B cell (primary cell): Measurements from ENCODE around the gene RASGRP4. TPM values are rescaled to one million over a fixed set of nuclear protein-coding genes. Genes with fewer than 3 reads are reported as not detected.

Experiments
- ATAC-seq: fragments of 200-7000 bp; cut with Tn5 transposase; one replicate; pipeline ENCODE4 v1.10.0; 2021; ENCODE audit warnings: low read depth, mild to moderate bottlenecking, moderate number of reproducible peaks, moderate library complexity
- CTCF ChIA-PET: fragments of 350-600 bp; sonication (Branson Sonifier 250); formaldehyde crosslinking; loops from one replicate; lab custom pipeline; 2021; ENCODE audit warnings: antibody characterized with exemption, inconsistent platforms; lab: Charles Lee
- POLR2A ChIA-PET: fragments of 350-600 bp; sonication (Branson Sonifier 250); formaldehyde crosslinking; loops from one replicate; lab custom pipeline; 2021; ENCODE audit warnings: antibody characterized with exemption; lab: Charles Lee
- DNase-seq: peaks from one replicate; pipeline ENCODE4 v3.0.0; 2013
- H2AFZ ChIP-seq: 2 replicates; pipeline ENCODE4 v1.6.1; 2012; ENCODE audit warnings: mild to moderate bottlenecking, low read depth, low read length; ENCODE audit not compliant: insufficient read depth, poor library complexity, severe bottlenecking
- H3K27ac ChIP-seq, 2 donors: 1 replicate in 1 of 2; 2 replicates in 1 of 2; pipeline ENCODE4 v1.5.1; 2012 to 2013; ENCODE audit warnings: low read length in 2 of 2, mild to moderate bottlenecking in 2 of 2, moderate library complexity in 1 of 2
- H3K27me3 ChIP-seq, 4 experiments: fragments of 200-600 bp in 1 of 4; sonication (generic) in 1 of 4; replicated peaks in 1 of 4; 1 replicate in 2 of 4; 2 replicates in 2 of 4; pipeline versions ENCODE4 v1.6.1 to v1.7.0; 2013 to 2016; ENCODE audit warnings: low read length in 3 of 4, mild to moderate bottlenecking in 2 of 4, mixed read lengths in 1 of 4, moderate library complexity in 1 of 4; ENCODE audit not compliant: insufficient read depth in 4 of 4, control insufficient read depth in 3 of 4; ENCODE audit errors: control extremely low read depth in 1 of 4
- H3K36me3 ChIP-seq, 2 experiments: replicated peaks in 1 of 2; 1 replicate in 1 of 2; 2 replicates in 1 of 2; pipeline versions ENCODE4 v1.6.1 to v1.7.1; 2013; ENCODE audit warnings: low read length in 1 of 2; ENCODE audit not compliant: insufficient read depth in 2 of 2, control insufficient read depth in 1 of 2; ENCODE audit errors: control extremely low read depth in 1 of 2, extremely low read depth in 1 of 2
- H3K4me1 ChIP-seq, 2 donors: fragments of 200-600 bp in 1 of 2; sonication (generic) in 1 of 2; 1 replicate in 1 of 2; 2 replicates in 1 of 2; pipeline versions ENCODE4 v1.5.1 to v1.6.1; 2013 to 2017; ENCODE audit warnings: low read length in 2 of 2; ENCODE audit not compliant: control insufficient read depth in 2 of 2, insufficient read depth in 2 of 2
- H3K4me2 ChIP-seq: replicated peaks from 2 replicates; pipeline ENCODE3; 2012; ENCODE audit warnings: mild to moderate bottlenecking, low read depth, low read length; ENCODE audit not compliant: poor library complexity, severe bottlenecking
- H3K4me3 ChIP-seq, 5 experiments: fragments of 200-600 bp in 1 of 5; sonication (generic) in 1 of 5; 1 replicate in 3 of 5; 2 replicates in 2 of 5; pipeline versions ENCODE4 v1.5.1 to v1.7.0; 2011 to 2016; ENCODE audit warnings: low read length in 4 of 5, mild to moderate bottlenecking in 4 of 5, low read depth in 2 of 5, control low read depth in 1 of 5, moderate library complexity in 1 of 5; ENCODE audit not compliant: insufficient read depth in 1 of 5; ENCODE audit errors: control extremely low read depth in 1 of 5, extremely low read depth in 1 of 5
- H3K79me2 ChIP-seq: fragments of 200-600 bp; sonication (generic); one replicate; pipeline ENCODE4 v1.6.0; 2016; ENCODE audit warnings: low read length; ENCODE audit not compliant: control insufficient read depth, insufficient read depth
- H3K9ac ChIP-seq: fragments of 200-600 bp; sonication (generic); 2 replicates; pipeline ENCODE4 v1.6.1; 2017; ENCODE audit warnings: mild to moderate bottlenecking, low read length, moderate library complexity
- H3K9me3 ChIP-seq, 3 donors: one replicate each; pipeline versions ENCODE4 v1.6.1 to v1.7.1; 2013; ENCODE audit warnings: low read length in 2 of 3; ENCODE audit not compliant: control insufficient read depth in 2 of 3, insufficient read depth in 1 of 3; ENCODE audit errors: control extremely low read depth in 1 of 3
- H4K20me1 ChIP-seq: 2 replicates; pipeline ENCODE4 v1.6.0; 2012; ENCODE audit warnings: mild to moderate bottlenecking, low read length; ENCODE audit not compliant: insufficient read depth, control insufficient read depth, poor library complexity, severe bottlenecking
- H3K27ac Mint-ChIP-seq: one replicate; pipeline ENCODE4 v1.8.0; 2021; ENCODE audit warnings: mixed read lengths
- H3K27me3 Mint-ChIP-seq: one replicate; pipeline ENCODE4 v1.8.0; 2021; ENCODE audit warnings: mixed read lengths
- H3K4me1 Mint-ChIP-seq: one replicate; pipeline ENCODE4 v1.8.0; 2021; ENCODE audit warnings: mixed read lengths
- H3K4me3 Mint-ChIP-seq: one replicate; pipeline ENCODE4 v1.8.0; 2021; ENCODE audit warnings: mixed read lengths
- H3K9me3 Mint-ChIP-seq: one replicate; pipeline ENCODE4 v1.8.0; 2022; ENCODE audit warnings: mixed read lengths; ENCODE audit not compliant: insufficient read depth
- EZH2 ChIP-seq: IDR thresholded peaks from 2 replicates; pipeline ENCODE4 v1.6.1; 2012; ENCODE audit warnings: borderline replicate concordance, low read depth, mild to moderate bottlenecking, moderate library complexity, low read length; ENCODE audit not compliant: insufficient read depth, poor library complexity, severe bottlenecking
- WGBS: methylation state at CpG from one replicate; pipeline ENCODE4 v1.1.5; 2013; ENCODE audit warnings: missing lambda C conversion rate; ENCODE audit not compliant: insufficient coverage; 5-methylcytosine and 5-hydroxymethylcytosine counted together
- intact Hi-C: fragments of 100-400 bp; cut with micrococcal nuclease; formaldehyde crosslinking; loops from one replicate; pipeline ENCODE4 v1.10.0; 2022
- polyA plus RNA-seq: library from polyadenylated mRNA; depleted of rRNA; stranded (reverse); fragments of >200 nt; gene quantifications from 2 replicates; pipeline ENCODE4 v1.2.3, GENCODE V29; 2012
- total RNA-seq, 2 donors: library from RNA; stranded (reverse); fragments of 120-200 nt in 1 of 2; gene quantifications; 1 replicate in 1 of 2; 2 replicates in 1 of 2; pipeline versions ENCODE4 v1.2.3 to v1.2.4, GENCODE V29; 2013 to 2022
- TF ChIP-seq, protein P1 (sequence below): fragments of 200-600 bp; IDR thresholded peaks from one replicate; pipeline ENCODE4 v1.8.0; 2022; ENCODE audit warnings: antibody characterized with exemption, mild to moderate bottlenecking

The RASGRP4 gene
- total and polyA plus RNA-seq, 2 donors (not counting 1 experiment from before 2014, with no cell fraction given): 0.20 to 0.98 TPM

GRCh38 chr19:38458991-38459390, 33.0 kb upstream of the RASGRP4 start:
- H3K36me3 ChIP-seq: no peaks in the 10 kb centered on the region
- ATAC-seq (no peak), DNase-seq (no peak)
- no peaks in the 10 kb centered on the region for H4K20me1 ChIP-seq
- H3K4me2 ChIP-seq: no peak overlapping the region
- no peak overlapping the region for H3K4me3 ChIP-seq
- H3K27ac ChIP-seq: no peak overlapping the region
- peaks cover 0 to 8% (median 0%) of the 10 kb centered on the region in 4 experiments for H3K27me3 ChIP-seq
- Mint-ChIP-seq H3K4me1 (no peaks in the 10 kb centered on the region), H3K9me3 (no peaks in the 10 kb centered on the region), H3K27me3 (peaks cover 19% of the 10 kb centered on the region), H3K27ac (no peak overlapping the region), H3K4me3 (no peak overlapping the region)
- no peak overlapping the region for H3K9ac ChIP-seq
- TF ChIP-seq EZH2: no peak
- TF ChIP-seq, protein P1, sequence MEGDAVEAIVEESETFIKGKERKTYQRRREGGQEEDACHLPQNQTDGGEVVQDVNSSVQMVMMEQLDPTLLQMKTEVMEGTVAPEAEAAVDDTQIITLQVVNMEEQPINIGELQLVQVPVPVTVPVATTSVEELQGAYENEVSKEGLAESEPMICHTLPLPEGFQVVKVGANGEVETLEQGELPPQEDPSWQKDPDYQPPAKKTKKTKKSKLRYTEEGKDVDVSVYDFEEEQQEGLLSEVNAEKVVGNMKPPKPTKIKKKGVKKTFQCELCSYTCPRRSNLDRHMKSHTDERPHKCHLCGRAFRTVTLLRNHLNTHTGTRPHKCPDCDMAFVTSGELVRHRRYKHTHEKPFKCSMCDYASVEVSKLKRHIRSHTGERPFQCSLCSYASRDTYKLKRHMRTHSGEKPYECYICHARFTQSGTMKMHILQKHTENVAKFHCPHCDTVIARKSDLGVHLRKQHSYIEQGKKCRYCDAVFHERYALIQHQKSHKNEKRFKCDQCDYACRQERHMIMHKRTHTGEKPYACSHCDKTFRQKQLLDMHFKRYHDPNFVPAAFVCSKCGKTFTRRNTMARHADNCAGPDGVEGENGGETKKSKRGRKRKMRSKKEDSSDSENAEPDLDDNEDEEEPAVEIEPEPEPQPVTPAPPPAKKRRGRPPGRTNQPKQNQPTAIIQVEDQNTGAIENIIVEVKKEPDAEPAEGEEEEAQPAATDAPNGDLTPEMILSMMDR: no peak
- ChIA-PET POLR2A (no interaction called here), CTCF (no interaction called here)
- WGBS: 85% methylated on average over 13 of the region's 13 CpGs
- peaks cover 0 to 4% (median 0%) of the 10 kb centered on the region in 3 donors for H3K9me3 ChIP-seq
- H3K4me1 ChIP-seq: no peaks in the 10 kb centered on the region
- intact Hi-C loops: no loop called here
- no peak overlapping the region for H2AFZ ChIP-seq
- H3K79me2 ChIP-seq: no peaks in the 10 kb centered on the region

- H3K27me3 ChIP-seq: peaks cover 0 to 4% (median 0%) of the 10 kb centered on the region in 4 experiments
- peaks cover 0 to 7% (median 0%) of the 10 kb centered on the region in 3 donors for H3K9me3 ChIP-seq
- no peaks in the 10 kb centered on the region for H3K4me1 ChIP-seq
- H3K9ac ChIP-seq: no peak overlapping the region
- H3K79me2 ChIP-seq: no peaks in the 10 kb centered on the region
- no peaks in the 10 kb centered on the region for H4K20me1 ChIP-seq
- no peak overlapping the region for H2AFZ ChIP-seq
- TF ChIP-seq, protein P1: no peak
- TF ChIP-seq EZH2: no peak
- no peak for DNase-seq
- H3K27me3 Mint-ChIP-seq: peaks cover 19% of the 10 kb centered on the region
- 88% methylated on average over 14 of the region's 15 CpGs for WGBS
- H3K36me3 ChIP-seq: no peaks in the 10 kb centered on the region
- no peaks in the 10 kb centered on the region for H3K4me1 Mint-ChIP-seq
- no peaks in the 10 kb centered on the region for H3K9me3 Mint-ChIP-seq
- no peak overlapping the region for H3K4me2 ChIP-seq
- no peak for ATAC-seq
- no peak overlapping the region for H3K4me3 Mint-ChIP-seq
- no peak overlapping the region for H3K4me3 ChIP-seq
- H3K27ac Mint-ChIP-seq: no peak overlapping the region
- intact Hi-C loops: no loop called here
- POLR2A ChIA-PET: no interaction called here
- CTCF ChIA-PET: no interaction called here
- H3K27ac ChIP-seq: no peak overlapping the region
Observed at GRCh38 chr19:38457690-38458405, 31.8 kb upstream of the RASGRP4 start.
